HCT116 (cell line): ENCODE data around the gene PRR5L. TPM values are rescaled to one million over a fixed set of nuclear protein-coding genes. Genes with fewer than 3 reads are reported as not detected.

Experiments used
- ATAC-seq: fragments of 200-7000 bp; cut with Tn5 transposase; 2 replicates; pipeline ENCODE4 v1.9.1; 2020; ENCODE audit warnings: mild to moderate bottlenecking, moderate library complexity
- BruUV-seq: library from RNA; stranded (reverse); fragments of 400-500 nt; replicated peaks from 2 replicates; lab custom pipeline; 2021; lab: Mats Ljungman, UMichigan
- CTCF ChIA-PET: fragments of 300-600 bp; sonication (Branson Sonifier 250); formaldehyde crosslinking; loops from one replicate; lab custom pipeline; 2021; ENCODE audit warnings: antibody characterized with exemption; lab: Charles Lee
- POLR2A ChIA-PET: fragments of 300-600, 350-600 bp; sonication (Branson Sonifier 250); formaldehyde crosslinking; loops from one replicate; lab custom pipeline; 2021; ENCODE audit warnings: antibody characterized with exemption; lab: Charles Lee
- RAD21 ChIA-PET, 2 experiments: fragments of 300-600 bp; sonication (Branson Sonifier 250); formaldehyde crosslinking; loops; one replicate each; lab custom pipeline; 2023; ENCODE audit warnings: low total read pairs in 2 of 2; ENCODE audit not compliant: uncharacterized antibody in 2 of 2, unreplicated experiment in 2 of 2, low non-redundant PET in 1 of 2; lab: Charles Lee
- DNase-seq: peaks from one replicate; pipeline ENCODE4 v3.0.0-alpha.2; 2010; ENCODE audit warnings: low read depth, low spot score
- H2AFZ ChIP-seq: fragments of 200-600 bp; shearing (Covaris generic), sonication (generic); 2 replicates; pipeline ENCODE4 v1.6.1; 2017; ENCODE audit warnings: low read depth, mixed run types, mixed read lengths, antibody characterized with exemption, low read length; ENCODE audit not compliant: poor library complexity, severe bottlenecking
- H3K27ac ChIP-seq: 2 replicates; pipeline ENCODE4 v1.5.1; 2012; ENCODE audit warnings: low read depth, low read length
- H3K27me3 ChIP-seq: fragments of 200-600 bp; sonication (generic); 2 replicates; pipeline ENCODE4 v1.6.1; 2016; ENCODE audit warnings: mixed run types, low read length, mixed read lengths; ENCODE audit not compliant: insufficient read depth
- H3K36me3 ChIP-seq, 2 experiments: fragments of 200-500 bp in 1 of 2; fragments of 200-600 bp in 1 of 2; sonication (Bioruptor generic) in 1 of 2; sonication (generic) in 1 of 2; 2 replicates each; pipeline versions ENCODE4 v1.5.1 to v1.6.1; 2014 to 2016; ENCODE audit warnings: low read length in 2 of 2, inconsistent platforms in 1 of 2, mixed read lengths in 1 of 2, mixed run types in 1 of 2; ENCODE audit not compliant: insufficient read depth in 2 of 2, control insufficient read depth in 1 of 2
- H3K4me1 ChIP-seq, 2 experiments: fragments of 200-600 bp in 1 of 2; sonication (generic) in 1 of 2; 2 replicates each; pipeline versions ENCODE4 v1.5.1 to v1.6.1; 2012 to 2017; ENCODE audit warnings: low read length in 2 of 2, inconsistent platforms in 1 of 2, mild to moderate bottlenecking in 1 of 2, mixed read lengths in 1 of 2, mixed run types in 1 of 2, moderate library complexity in 1 of 2; ENCODE audit not compliant: insufficient read depth in 2 of 2, control insufficient read depth in 1 of 2
- H3K4me2 ChIP-seq: fragments of 200-600 bp; sonication (generic); 2 replicates; pipeline ENCODE4 v1.6.1; 2017; ENCODE audit warnings: mixed run types, low read length, mixed read lengths
- H3K4me3 ChIP-seq, 2 experiments: fragments of 200-600 bp in 1 of 2; sonication (generic) in 1 of 2; replicated peaks in 1 of 2; 2 replicates each; pipeline ENCODE4 v1.5.1; 2011 to 2016; ENCODE audit warnings: low read length in 2 of 2, control low read depth in 1 of 2, low read depth in 1 of 2, mild to moderate bottlenecking in 1 of 2, mixed read lengths in 1 of 2, mixed run types in 1 of 2
- H3K79me2 ChIP-seq: fragments of 200-600 bp; sonication (generic); 2 replicates; pipeline ENCODE4 v1.6.1; 2017; ENCODE audit warnings: mild to moderate bottlenecking, mixed run types, low read length, moderate library complexity, mixed read lengths; ENCODE audit not compliant: insufficient read depth
- H3K9ac ChIP-seq: fragments of 200-600 bp; sonication (generic); 2 replicates; pipeline ENCODE4 v1.6.1; 2016; ENCODE audit warnings: low read length, mixed read lengths
- H3K9me2 ChIP-seq: fragments of 200-600 bp; sonication (generic), shearing (Covaris generic); 2 replicates; pipeline ENCODE4 v1.6.1; 2017; ENCODE audit warnings: mixed run types, mild to moderate bottlenecking, moderate library complexity; ENCODE audit not compliant: insufficient read depth
- H3K9me3 ChIP-seq, 2 experiments: fragments of 200-500 bp in 1 of 2; fragments of 200-600 bp in 1 of 2; sonication (Bioruptor generic) in 1 of 2; sonication (generic) in 1 of 2; 2 replicates each; pipeline ENCODE4 v1.6.1; 2014 to 2017; ENCODE audit warnings: low read length in 2 of 2, mixed read lengths in 2 of 2, inconsistent platforms in 1 of 2, low read depth in 1 of 2, mild to moderate bottlenecking in 1 of 2, mixed run types in 1 of 2, moderate library complexity in 1 of 2; ENCODE audit not compliant: control insufficient read depth in 1 of 2, insufficient read depth in 1 of 2
- H4K20me1 ChIP-seq: fragments of 200-600 bp; sonication (generic), shearing (Covaris generic); 2 replicates; pipeline ENCODE4 v1.6.1; 2017; ENCODE audit warnings: mixed run types, mild to moderate bottlenecking, moderate library complexity; ENCODE audit not compliant: insufficient read depth
- ATF3 ChIP-seq: IDR thresholded peaks from 2 replicates; pipeline ENCODE4 v1.6.1; 2012
- CEBPB ChIP-seq: IDR thresholded peaks from 2 replicates; pipeline ENCODE4 v1.6.1; 2012; ENCODE audit warnings: low read depth
- CTCF ChIP-seq, 3 experiments: fragments of 200-600 bp in 1 of 3; sonication (generic) in 1 of 3; IDR thresholded peaks in 2 of 3; conservative IDR thresholded peaks in 1 of 3; 2 replicates each; pipeline ENCODE4 v1.5.1; 2012 to 2017; ENCODE audit warnings: low read depth in 2 of 3, low read length in 2 of 3, antibody characterized with exemption in 1 of 3, borderline replicate concordance in 1 of 3, control low read depth in 1 of 3, mild to moderate bottlenecking in 1 of 3, mixed read lengths in 1 of 3, mixed run types in 1 of 3, moderate library complexity in 1 of 3; ENCODE audit not compliant: insufficient read depth in 1 of 3
- ELF1 ChIP-seq: IDR thresholded peaks from 2 replicates; pipeline ENCODE4 v1.6.1; 2012; ENCODE audit warnings: low read depth, borderline replicate concordance
- JUND ChIP-seq: IDR thresholded peaks from 2 replicates; pipeline ENCODE4 v1.6.1; 2012
- MAX ChIP-seq: IDR thresholded peaks from 2 replicates; pipeline ENCODE4 v1.6.1; 2012
- POLR2AphosphoS5 ChIP-seq: IDR thresholded peaks from 2 replicates; pipeline ENCODE4 v1.6.1; 2011; ENCODE audit warnings: mild to moderate bottlenecking, low read depth, low read length, moderate library complexity
- SIN3A ChIP-seq: IDR thresholded peaks from 2 replicates; pipeline ENCODE4 v1.6.1; 2012; ENCODE audit warnings: low read depth
- TCF7L2 ChIP-seq: IDR thresholded peaks from 2 replicates; pipeline ENCODE4 v1.7.0; 2011; ENCODE audit warnings: borderline replicate concordance, inconsistent platforms; ENCODE audit not compliant: insufficient read depth, insufficient read length; ENCODE audit errors: extremely low read depth
- ZBTB33 ChIP-seq: IDR thresholded peaks from 2 replicates; pipeline ENCODE4 v1.6.1; 2011; ENCODE audit warnings: mild to moderate bottlenecking, low read length, moderate library complexity; ENCODE audit not compliant: insufficient replicate concordance; ENCODE audit errors: extremely low read depth
- ZFX ChIP-seq: fragments of 450-650 bp; IDR thresholded peaks from 2 replicates; pipeline ENCODE4 v1.6.1; 2017
- intact Hi-C: fragments of 100-400 bp; cut with micrococcal nuclease; formaldehyde crosslinking; loops from 2 replicates; pipeline ENCODE4 v1.10.0; 2022
- total RNA-seq: library from RNA; stranded (reverse); gene quantifications from one replicate; pipeline ENCODE4 v1.2.1, GENCODE V29; 2021; ENCODE audit not compliant: unreplicated experiment

PRR5L gene
- total RNA-seq, 1 experiment from 2014 or later = 0.47 TPM

GRCh38 chr11:36390963-36391471 lies 94.9 kb downstream of the PRR5L start:
- Histone ChIP-seq H3K9me2 (no peaks in the 10 kb centered on the region), H3K4me1 (no peaks in the 10 kb centered on the region), H3K9ac (no peak overlapping the region), H2AFZ (no peak overlapping the region), H3K4me2 (no peak overlapping the region), H3K9me3 (no peaks in the 10 kb centered on the region), H4K20me1 (no peaks in the 10 kb centered on the region), H3K79me2 (no peaks in the 10 kb centered on the region), H3K27me3 (peaks cover 14% of the 10 kb centered on the region; the same call in 1 of the 2 replicates), H3K4me3 (no peak overlapping the region), H3K27ac (no peak overlapping the region), H3K36me3 (no peaks in the 10 kb centered on the region)
- DNase-seq (no peak), ATAC-seq (no peak)
- BruUV-seq = no TSS peak
- RAD21 ChIA-PET = no interaction called here
- CTCF ChIA-PET = no interaction called here
- intact Hi-C loops = no loop called here
- POLR2A ChIA-PET = no interaction called here
- TF ChIP-seq ELF1 (no peak), SIN3A (no peak), TCF7L2 (no peak), ATF3 (no peak), MAX (no peak), CEBPB (no peak), ZBTB33 (no peak), POLR2AphosphoS5 (no peak), CTCF (IDR thresholded peaks at IDR 0.05 in 2 of 3, conservative IDR thresholded peaks at IDR 0.05 in 1 of 3; ENCODE audit: borderline replicate concordance in 1 of 3, insufficient read depth in 1 of 3, low read depth in 2 of 3, low read length in 2 of 3) (no peak), JUND (no peak), ZFX (no peak)
